ENCODE data around the gene ZFYVE9.

The ZFYVE9 gene

DNA sequence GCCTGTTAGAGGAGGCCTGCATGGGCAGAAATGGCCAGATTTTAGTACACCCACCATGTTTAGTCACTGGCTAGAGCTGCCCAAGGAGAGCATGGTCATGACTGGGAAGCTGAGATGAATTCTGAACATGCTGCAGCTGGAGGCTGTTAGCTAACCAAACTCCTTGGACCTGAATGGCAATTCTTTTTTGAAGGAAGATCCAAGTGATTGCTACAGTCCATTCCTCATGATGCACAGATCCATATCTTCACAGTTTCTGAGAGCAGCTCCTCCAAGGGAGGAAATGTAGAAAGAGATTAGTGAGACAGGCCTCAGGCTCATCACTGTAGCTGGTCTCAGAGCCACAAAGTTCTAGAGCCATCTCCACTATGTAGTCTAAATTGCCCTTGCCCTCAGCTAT is 11.1 kb downstream of the ZFYVE9 start:
- Histone ChIP-seq H3K9me3 (ENCODE audit: control insufficient read depth, insufficient read depth, low read length) (no peaks in the 10 kb centered on the region), H3K4me3 (ENCODE audit: low read length) (no peak overlapping the region), H3K27ac (ENCODE audit: low read length) (no peak overlapping the region), H3K4me1 (ENCODE audit: control insufficient read depth, insufficient read depth, low read length) (no peaks in the 10 kb centered on the region), H3K36me3 (ENCODE audit: control insufficient read depth, insufficient read depth, low read length) (no peaks in the 10 kb centered on the region), H3K27me3 (ENCODE audit: control insufficient read depth, insufficient read depth, low read length) (no peaks in the 10 kb centered on the region)
- no peak for DNase-seq (ENCODE audit: low read depth, low spot score)

DNA sequence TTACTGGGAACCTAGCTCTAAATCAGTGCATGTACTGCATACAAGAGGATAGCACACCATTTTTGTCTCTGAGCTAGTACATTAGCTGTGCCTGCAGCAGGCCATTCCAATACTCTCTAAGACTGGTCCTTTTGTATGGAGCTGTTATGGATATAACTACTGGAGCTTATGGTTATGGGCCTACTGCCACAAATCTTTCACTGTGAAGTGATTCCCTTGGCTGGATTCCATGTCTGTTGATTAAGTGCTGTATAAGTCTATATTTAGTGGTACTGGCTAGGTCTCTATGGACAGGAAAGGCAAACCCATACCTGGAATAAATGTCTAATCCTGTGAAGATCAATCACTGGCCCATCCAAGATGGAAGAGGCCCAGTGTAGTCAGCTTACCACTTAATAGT is 12.0 kb downstream of the ZFYVE9 start:
- H3K27me3 ChIP-seq (ENCODE audit: control insufficient read depth, insufficient read depth, low read length) = no peaks in the 10 kb centered on the region
- no peaks in the 10 kb centered on the region for H3K9me3 ChIP-seq (ENCODE audit: control insufficient read depth, insufficient read depth, low read length)
- no peak overlapping the region for H3K27ac ChIP-seq (ENCODE audit: low read length)
- DNase-seq (ENCODE audit: low read depth, low spot score) = no peak
- H3K36me3 ChIP-seq (ENCODE audit: control insufficient read depth, insufficient read depth, low read length) = no peaks in the 10 kb centered on the region
- H3K4me1 ChIP-seq (ENCODE audit: control insufficient read depth, insufficient read depth, low read length) = no peaks in the 10 kb centered on the region
- H3K4me3 ChIP-seq (ENCODE audit: low read length) = no peak overlapping the region

DNA sequence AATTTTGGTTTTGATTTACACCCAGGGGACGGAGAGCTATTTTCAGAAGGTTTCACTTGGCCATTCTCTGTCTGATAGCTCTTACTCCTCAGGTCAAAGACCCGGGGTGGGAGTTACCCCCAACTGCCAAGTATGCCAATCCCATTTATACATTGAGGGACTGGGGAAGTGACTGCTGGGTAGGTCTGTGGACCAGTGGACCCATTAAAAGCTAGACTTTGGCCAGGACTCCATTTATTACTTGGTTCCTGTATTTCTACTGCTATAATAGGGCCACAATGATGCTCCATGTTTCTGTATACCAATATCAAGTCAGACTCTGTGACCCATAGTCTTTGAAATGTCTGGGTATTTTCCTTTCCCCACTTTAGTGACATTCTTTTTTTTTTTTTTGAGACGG is 14.6 kb downstream of the ZFYVE9 start:
- Histone ChIP-seq H3K4me3 (ENCODE audit: low read length) (no peak overlapping the region), H3K4me1 (ENCODE audit: control insufficient read depth, insufficient read depth, low read length) (no peaks in the 10 kb centered on the region), H3K36me3 (ENCODE audit: control insufficient read depth, insufficient read depth, low read length) (no peaks in the 10 kb centered on the region), H3K9me3 (ENCODE audit: control insufficient read depth, insufficient read depth, low read length) (no peaks in the 10 kb centered on the region), H3K27me3 (ENCODE audit: control insufficient read depth, insufficient read depth, low read length) (no peaks in the 10 kb centered on the region), H3K27ac (ENCODE audit: low read length) (no peak overlapping the region)
- WGBS (ENCODE audit: insufficient coverage, insufficient read length) = no CpG with 5 or more reads among the region's 3 CpGs
- DNase-seq (ENCODE audit: low read depth, low spot score) = no peak

DNA sequence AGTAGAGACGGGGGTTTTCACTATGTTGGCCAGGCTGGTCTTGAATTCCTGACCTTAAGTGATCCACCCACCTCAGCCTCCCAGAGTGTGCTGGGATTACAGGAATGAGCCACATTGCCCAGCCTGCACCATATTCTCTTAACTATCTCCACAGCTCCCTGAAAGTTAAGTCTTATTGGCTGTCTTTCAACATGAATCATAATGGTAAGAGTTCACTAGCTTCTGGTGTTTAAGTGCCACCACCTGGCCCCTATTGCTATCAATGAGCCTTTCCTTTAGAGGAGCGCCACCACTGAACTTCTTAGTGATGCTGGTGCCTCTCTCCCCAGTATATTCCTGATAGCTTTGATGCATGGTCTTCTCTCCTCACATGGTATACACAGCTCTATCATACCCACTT is 15.7 kb downstream of the ZFYVE9 start:
- Histone ChIP-seq H3K9me3 (ENCODE audit: control insufficient read depth, insufficient read depth, low read length) (no peaks in the 10 kb centered on the region), H3K36me3 (ENCODE audit: control insufficient read depth, insufficient read depth, low read length) (no peaks in the 10 kb centered on the region), H3K27ac (ENCODE audit: low read length) (no peak overlapping the region), H3K4me1 (ENCODE audit: control insufficient read depth, insufficient read depth, low read length) (no peaks in the 10 kb centered on the region), H3K4me3 (ENCODE audit: low read length) (no peak overlapping the region), H3K27me3 (ENCODE audit: control insufficient read depth, insufficient read depth, low read length) (no peaks in the 10 kb centered on the region)
- no peak for DNase-seq (ENCODE audit: low read depth, low spot score)
- no CpG with 5 or more reads among the region's 2 CpGs for WGBS (ENCODE audit: insufficient coverage, insufficient read length)

DNA sequence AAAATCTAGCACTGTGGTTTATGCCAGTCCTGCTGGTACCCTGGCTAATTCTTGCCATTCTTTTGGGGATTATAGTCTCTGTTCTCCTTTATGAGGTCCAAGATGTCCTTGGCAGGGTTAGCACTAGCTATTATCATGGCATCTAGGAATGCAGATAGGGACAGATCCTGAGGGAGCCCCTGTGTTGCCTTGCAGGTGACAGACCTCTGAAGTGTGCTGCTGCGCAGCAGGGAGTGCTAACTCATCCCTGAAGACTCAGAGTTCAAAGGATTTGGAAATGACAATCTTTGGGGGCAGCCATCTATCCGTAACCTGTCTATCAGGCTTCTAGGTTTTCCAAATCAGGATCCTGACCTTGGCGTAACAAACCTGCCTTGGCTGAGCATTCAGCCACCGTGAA is 16.3 kb downstream of the ZFYVE9 start:
- H3K27ac ChIP-seq (ENCODE audit: low read length) = no peak overlapping the region
- no CpG with 5 or more reads among the region's 4 CpGs for WGBS (ENCODE audit: insufficient coverage, insufficient read length)
- H3K4me3 ChIP-seq (ENCODE audit: low read length) = no peak overlapping the region
- DNase-seq (ENCODE audit: low read depth, low spot score) = no peak
- no peaks in the 10 kb centered on the region for H3K4me1 ChIP-seq (ENCODE audit: control insufficient read depth, insufficient read depth, low read length)
- no peaks in the 10 kb centered on the region for H3K36me3 ChIP-seq (ENCODE audit: control insufficient read depth, insufficient read depth, low read length)
- no peaks in the 10 kb centered on the region for H3K9me3 ChIP-seq (ENCODE audit: control insufficient read depth, insufficient read depth, low read length)
- H3K27me3 ChIP-seq (ENCODE audit: control insufficient read depth, insufficient read depth, low read length) = no peaks in the 10 kb centered on the region

DNA sequence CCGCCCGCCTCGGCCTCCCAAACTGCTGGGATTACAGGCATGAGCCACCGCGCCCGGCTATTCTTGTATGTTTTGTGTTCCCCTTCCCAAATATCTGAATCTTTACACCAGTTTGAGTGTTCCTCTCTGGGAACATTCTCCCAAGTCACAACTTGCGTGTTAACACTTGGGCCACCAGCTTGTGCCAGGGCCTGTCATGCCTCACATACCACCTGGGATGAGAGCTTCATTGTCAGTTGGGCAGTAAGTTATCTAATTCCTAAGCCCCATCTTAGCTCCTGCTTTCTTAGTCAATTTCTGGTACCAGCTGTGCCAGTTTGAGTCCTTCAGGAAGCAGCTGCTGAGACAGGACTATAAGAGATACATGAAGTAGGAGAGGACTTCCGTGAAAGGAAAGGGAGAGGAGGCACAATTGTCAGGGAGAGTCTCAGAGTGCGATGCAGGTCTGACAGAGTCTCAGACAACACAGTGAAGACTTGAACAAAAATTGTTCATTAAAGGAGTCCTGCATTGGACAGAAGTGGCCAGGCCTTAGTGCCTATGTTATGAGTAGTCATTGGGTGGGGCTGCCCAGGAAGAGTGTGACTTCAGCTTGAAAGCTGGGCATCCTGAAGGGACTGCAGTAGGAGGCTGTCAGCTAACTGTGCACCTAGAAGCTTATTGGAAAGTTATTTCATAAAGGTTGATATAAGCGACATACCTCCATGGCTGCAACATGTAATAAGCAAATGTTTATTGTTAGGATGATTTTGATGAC is 17.3 kb downstream of the ZFYVE9 start:
- WGBS (ENCODE audit: insufficient coverage, insufficient read length) = no CpG with 5 or more reads among the region's 10 CpGs
- Histone ChIP-seq H3K9me3 (ENCODE audit: control insufficient read depth, insufficient read depth, low read length) (no peaks in the 10 kb centered on the region), H3K27ac (ENCODE audit: low read length) (no peak overlapping the region), H3K4me3 (ENCODE audit: low read length) (no peak overlapping the region), H3K27me3 (ENCODE audit: control insufficient read depth, insufficient read depth, low read length) (no peaks in the 10 kb centered on the region), H3K4me1 (ENCODE audit: control insufficient read depth, insufficient read depth, low read length) (no peaks in the 10 kb centered on the region), H3K36me3 (ENCODE audit: control insufficient read depth, insufficient read depth, low read length) (no peaks in the 10 kb centered on the region)
- no peak for DNase-seq (ENCODE audit: low read depth, low spot score)

DNA sequence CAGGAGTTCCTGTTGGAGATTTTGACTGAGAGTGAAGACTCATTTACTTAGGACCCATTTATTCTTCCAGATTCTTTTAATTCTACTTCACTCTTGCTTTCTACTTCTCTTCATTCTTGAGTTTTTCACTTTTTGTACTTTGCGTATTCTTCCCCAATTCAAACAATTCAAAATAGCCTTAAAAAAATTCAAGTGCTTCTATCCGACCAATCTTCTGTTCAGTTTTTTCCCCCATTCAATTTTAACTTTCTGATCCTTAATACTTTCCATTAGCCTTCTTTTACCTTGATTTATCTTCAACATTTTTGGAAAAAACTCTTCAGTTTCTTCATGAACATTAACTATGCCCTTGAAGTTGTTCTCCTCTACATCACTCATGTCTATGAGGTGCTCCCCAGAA is 21.1 kb downstream of the ZFYVE9 start:
- DNase-seq (ENCODE audit: low read depth, low spot score) = no peak
- H3K27ac ChIP-seq (ENCODE audit: low read length) = no peak overlapping the region
- no CpG with 5 or more reads among the region's 2 CpGs for WGBS (ENCODE audit: insufficient coverage, insufficient read length)
- no peaks in the 10 kb centered on the region for H3K4me1 ChIP-seq (ENCODE audit: control insufficient read depth, insufficient read depth, low read length)
- no peaks in the 10 kb centered on the region for H3K9me3 ChIP-seq (ENCODE audit: control insufficient read depth, insufficient read depth, low read length)
- H3K36me3 ChIP-seq (ENCODE audit: control insufficient read depth, insufficient read depth, low read length) = no peaks in the 10 kb centered on the region
- H3K4me3 ChIP-seq (ENCODE audit: low read length) = no peak overlapping the region
- H3K27me3 ChIP-seq (ENCODE audit: control insufficient read depth, insufficient read depth, low read length) = no peaks in the 10 kb centered on the region

DNA sequence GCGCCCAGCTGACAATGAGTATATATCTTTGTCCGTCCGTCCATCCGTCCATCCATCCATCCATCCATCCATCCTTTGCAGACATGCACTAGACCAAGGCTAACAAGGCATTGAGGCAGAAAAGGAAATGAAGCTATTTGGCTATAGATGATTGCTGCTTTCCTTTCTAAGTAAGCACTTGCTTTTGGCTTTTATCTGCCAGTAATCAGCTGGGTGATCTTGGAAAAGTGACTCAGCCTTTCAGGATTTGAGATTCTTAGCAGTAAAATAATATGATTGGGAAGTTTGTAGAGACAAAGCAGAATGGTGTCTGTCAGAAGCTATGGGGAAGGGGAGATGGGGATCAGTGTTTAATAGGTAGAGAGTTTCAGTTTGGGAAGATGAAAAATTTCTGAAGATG is 22.7 kb downstream of the ZFYVE9 start:
- WGBS (ENCODE audit: insufficient coverage, insufficient read length) = no CpG with 5 or more reads among the region's 4 CpGs
- no peak for DNase-seq (ENCODE audit: low read depth, low spot score)
- Histone ChIP-seq H3K4me3 (ENCODE audit: low read length) (no peak overlapping the region), H3K9me3 (ENCODE audit: control insufficient read depth, insufficient read depth, low read length) (no peaks in the 10 kb centered on the region), H3K27ac (ENCODE audit: low read length) (no peak overlapping the region), H3K36me3 (ENCODE audit: control insufficient read depth, insufficient read depth, low read length) (no peaks in the 10 kb centered on the region), H3K4me1 (ENCODE audit: control insufficient read depth, insufficient read depth, low read length) (no peaks in the 10 kb centered on the region; the same call in 1 of the 2 replicates), H3K27me3 (ENCODE audit: control insufficient read depth, insufficient read depth, low read length) (no peaks in the 10 kb centered on the region)

DNA sequence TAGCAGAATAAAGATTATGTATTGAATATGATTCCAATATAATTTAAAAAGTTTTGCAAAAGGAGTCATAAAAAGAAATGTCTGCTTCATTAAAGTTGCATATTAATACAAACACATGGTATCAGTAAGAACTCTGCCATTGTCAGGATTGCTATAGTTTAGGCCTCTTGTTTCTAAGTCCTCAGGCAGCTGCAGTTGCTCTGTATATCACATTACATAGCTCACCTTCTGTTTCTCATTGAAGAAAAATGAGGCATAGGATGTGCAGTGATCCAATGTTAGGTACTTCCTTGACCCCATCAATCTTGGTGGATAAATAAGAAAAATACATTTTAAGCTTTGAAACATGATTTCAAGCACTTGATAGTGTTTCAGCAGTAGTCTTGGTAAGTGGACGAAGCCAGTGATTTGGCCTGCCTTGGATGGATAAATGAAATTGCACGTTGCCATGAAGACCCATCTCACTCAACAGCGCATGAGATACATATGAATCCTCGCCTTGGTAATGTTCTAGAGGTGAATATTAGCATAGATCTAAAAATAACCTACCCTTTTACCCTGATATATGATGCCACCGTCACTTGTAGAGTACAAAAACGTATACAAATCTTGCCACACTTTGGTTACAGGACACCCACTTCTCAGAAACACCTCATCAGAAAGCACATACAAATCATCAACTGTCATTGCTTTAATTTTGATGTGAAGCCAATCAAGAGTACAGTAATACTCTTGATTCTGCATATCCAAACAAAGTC is 25.3 kb downstream of the ZFYVE9 start:
- H3K4me1 ChIP-seq (ENCODE audit: control insufficient read depth, insufficient read depth, low read length) = no peaks in the 10 kb centered on the region; the same call in 1 of the 2 replicates
- H3K4me3 ChIP-seq (ENCODE audit: low read length) = no peak overlapping the region
- no peaks in the 10 kb centered on the region for H3K9me3 ChIP-seq (ENCODE audit: control insufficient read depth, insufficient read depth, low read length)
- no peaks in the 10 kb centered on the region for H3K36me3 ChIP-seq (ENCODE audit: control insufficient read depth, insufficient read depth, low read length)
- no peak overlapping the region for H3K27ac ChIP-seq (ENCODE audit: low read length)
- WGBS (ENCODE audit: insufficient coverage, insufficient read length) = no CpG with 5 or more reads among the region's 6 CpGs
- H3K27me3 ChIP-seq (ENCODE audit: control insufficient read depth, insufficient read depth, low read length) = no peaks in the 10 kb centered on the region
- no peak for DNase-seq (ENCODE audit: low read depth, low spot score)

DNA sequence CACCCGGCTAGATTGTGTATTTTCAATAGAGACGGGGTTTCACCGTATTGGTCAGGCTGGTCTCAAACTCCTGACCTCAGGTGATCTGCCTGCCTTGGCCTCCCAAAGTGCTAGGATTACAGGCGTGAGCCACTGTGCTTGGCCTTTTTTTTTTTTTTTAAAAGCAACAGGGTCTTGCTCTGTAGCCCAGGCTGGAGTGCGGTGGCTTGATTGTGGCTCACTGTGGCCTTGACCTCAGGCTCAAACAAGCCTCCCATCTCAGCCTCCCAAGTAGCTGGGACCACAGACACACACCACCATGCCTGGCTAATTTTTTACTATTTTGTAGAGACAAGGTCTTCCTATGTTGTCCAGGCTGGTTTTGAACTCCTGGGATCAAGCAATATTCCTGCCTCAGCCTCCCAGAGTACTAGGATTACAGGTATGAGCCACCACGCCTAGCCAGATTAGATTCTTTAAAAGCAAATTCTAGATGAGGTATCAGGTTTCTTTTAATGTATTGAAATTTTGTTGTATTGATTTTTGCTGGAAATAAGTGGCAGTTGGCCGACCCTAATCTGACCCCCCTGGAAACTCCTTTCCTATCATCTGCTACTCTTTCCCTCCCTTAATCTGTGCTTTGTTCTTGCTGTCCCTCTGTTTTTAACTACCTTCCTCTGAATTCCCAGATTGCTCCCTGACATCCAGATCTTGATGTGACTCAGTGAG is 26.6 kb downstream of the ZFYVE9 start:
- no CpG with 5 or more reads among the region's 7 CpGs for WGBS (ENCODE audit: insufficient coverage, insufficient read length)
- H3K36me3 ChIP-seq (ENCODE audit: control insufficient read depth, insufficient read depth, low read length) = no peaks in the 10 kb centered on the region
- DNase-seq (ENCODE audit: low read depth, low spot score) = no peak

More for the DNA sequence above, 26.6 kb downstream of the ZFYVE9 start:
- H3K4me1 ChIP-seq (ENCODE audit: control insufficient read depth, insufficient read depth, low read length) = no peaks in the 10 kb centered on the region; the same call in 1 of the 2 replicates
- H3K9me3 ChIP-seq (ENCODE audit: control insufficient read depth, insufficient read depth, low read length) = no peaks in the 10 kb centered on the region
- H3K27me3 ChIP-seq (ENCODE audit: control insufficient read depth, insufficient read depth, low read length) = no peaks in the 10 kb centered on the region
- H3K4me3 ChIP-seq (ENCODE audit: low read length) = no peak overlapping the region
- no peak overlapping the region for H3K27ac ChIP-seq (ENCODE audit: low read length)

Measured in iPS DF 6.9 (cell line).